Measurements from ENCODE around the gene SNAPC4.

Gene SNAPC4

GRCh38 chr9:136371533-136371880 lies 28.5 kb downstream of the SNAPC4 start:
- peak overlapping the region; percentile 76 to 86 (median 82); a peak in 19 of 22 replicates for H3K9ac ChIP-seq
- H3K4me1 ChIP-seq: peaks cover 73 to 93% (median 78%) of the 10 kb centered on the region in 10 experiments
- H4K20me1 ChIP-seq: peaks cover 0 to 67% (median 6%) of the 10 kb centered on the region in 11 experiments; a peak in 13 of 22 replicates
- no peaks in the 10 kb centered on the region for H3K27me3 ChIP-seq
- H3K9me3 ChIP-seq (replicated peaks in 1 of 11): no peaks in the 10 kb centered on the region
- peak overlapping the region; percentile 89 to 99 (median 95) for H3K4me2 ChIP-seq
- no peak for TF ChIP-seq Cebpa-rat (IDR thresholded peaks at IDR 0.05)
- peak overlapping the region in 5 of 10 experiments; percentile 60 to 86 (median 75); a peak in 7 of 20 replicates for H3K4me3 ChIP-seq
- peaks cover 4 to 75% (median 38%) of the 10 kb centered on the region in 11 experiments; a peak in 20 of 22 replicates for H3K36me3 ChIP-seq
- H3K27ac ChIP-seq: peak overlapping the region in 10 of 11 experiments; percentile 50 to 92 (median 86); a peak in 19 of 22 replicates

- no peak overlapping the region for H3K9ac ChIP-seq
- peaks cover 3 to 72% (median 36%) of the 10 kb centered on the region in 11 experiments; a peak in 20 of 22 replicates for H3K36me3 ChIP-seq
- peaks cover 73 to 93% (median 78%) of the 10 kb centered on the region in 10 experiments for H3K4me1 ChIP-seq
- H3K27ac ChIP-seq: peak overlapping the region in 3 of 11 experiments; percentile 4 to 15 (median 10); a peak in 2 of 22 replicates
- no peak overlapping the region for H3K4me3 ChIP-seq
- no peak for TF ChIP-seq Cebpa-rat (IDR thresholded peaks at IDR 0.05)
- peak overlapping the region in 2 of 11 experiments; percentile 2 to 94; a peak in 1 of 22 replicates for H3K4me2 ChIP-seq
- peaks cover 0 to 67% (median 6%) of the 10 kb centered on the region in 11 experiments; a peak in 10 of 22 replicates for H4K20me1 ChIP-seq
- H3K27me3 ChIP-seq: no peaks in the 10 kb centered on the region
- no peaks in the 10 kb centered on the region for H3K9me3 ChIP-seq (replicated peaks in 1 of 11)
Measured at GRCh38 chr9:136370687-136371532, 29.1 kb downstream of the SNAPC4 start.

- H4K20me1 ChIP-seq: peaks cover 0 to 74% (median 11%) of the 10 kb centered on the region in 11 experiments; a peak in 12 of 22 replicates
- peak overlapping the region in 2 of 11 experiments; percentile 10 to 15; a peak in 3 of 22 replicates for H3K27ac ChIP-seq
- TF ChIP-seq Cebpa-rat (IDR thresholded peaks at IDR 0.05): no peak
- H3K4me1 ChIP-seq: peaks cover 73 to 93% (median 79%) of the 10 kb centered on the region in 10 experiments
- H3K4me2 ChIP-seq: no peak overlapping the region
- H3K4me3 ChIP-seq: no peak overlapping the region
- H3K27me3 ChIP-seq: no peaks in the 10 kb centered on the region
- H3K9me3 ChIP-seq (replicated peaks in 1 of 11): no peaks in the 10 kb centered on the region
- no peak overlapping the region; a peak in 1 of 22 replicates for H3K9ac ChIP-seq
- H3K36me3 ChIP-seq: peaks cover 0 to 70% (median 31%) of the 10 kb centered on the region in 11 experiments; a peak in 19 of 22 replicates
Measured at GRCh38 chr9:136370037-136370436, 29.9 kb downstream of the SNAPC4 start.

DNA sequence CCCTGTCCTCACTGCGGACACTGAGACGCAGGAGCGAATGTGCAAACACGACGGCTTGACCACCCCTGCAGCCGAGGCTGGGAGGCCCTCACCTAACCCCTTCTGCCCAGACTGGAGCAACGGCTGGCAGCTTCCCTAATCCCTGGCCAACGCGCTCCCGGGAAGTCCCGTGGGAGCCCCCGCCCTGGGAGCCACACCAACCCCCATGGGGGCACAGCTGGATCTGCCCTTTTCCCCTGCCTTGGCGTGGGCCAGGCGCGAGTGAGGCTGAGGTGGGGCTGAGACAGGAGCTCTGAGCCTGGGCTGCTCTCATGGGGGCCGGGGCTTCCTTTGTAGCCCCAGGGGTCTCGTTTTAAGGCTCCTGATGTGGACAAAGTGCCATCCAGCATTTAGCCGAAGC lies 31.8 kb downstream of the SNAPC4 start:
- Histone ChIP-seq H3K4me1 (peaks cover 69 to 89% (median 77%) of the 10 kb centered on the region in 10 experiments), H4K20me1 (peaks cover 0 to 86% (median 24%) of the 10 kb centered on the region in 11 experiments; a peak in 14 of 22 replicates), H3K4me2 (peak overlapping the region; percentile 21 to 77 (median 59); a peak in 20 of 22 replicates), H3K9ac (peak overlapping the region in 9 of 11 experiments; percentile 19 to 65 (median 54); a peak in 16 of 22 replicates), H3K27me3 (no peaks in the 10 kb centered on the region), H3K4me3 (no peak overlapping the region), H3K36me3 (peaks cover 0 to 72% (median 23%) of the 10 kb centered on the region in 11 experiments; a peak in 15 of 22 replicates), H3K9me3 (replicated peaks in 1 of 11) (no peaks in the 10 kb centered on the region), H3K27ac (peak overlapping the region in 3 of 11 experiments; percentile 43 to 52 (median 45); a peak in 4 of 22 replicates)
- no peak for TF ChIP-seq Cebpa-rat (IDR thresholded peaks at IDR 0.05)

DNA sequence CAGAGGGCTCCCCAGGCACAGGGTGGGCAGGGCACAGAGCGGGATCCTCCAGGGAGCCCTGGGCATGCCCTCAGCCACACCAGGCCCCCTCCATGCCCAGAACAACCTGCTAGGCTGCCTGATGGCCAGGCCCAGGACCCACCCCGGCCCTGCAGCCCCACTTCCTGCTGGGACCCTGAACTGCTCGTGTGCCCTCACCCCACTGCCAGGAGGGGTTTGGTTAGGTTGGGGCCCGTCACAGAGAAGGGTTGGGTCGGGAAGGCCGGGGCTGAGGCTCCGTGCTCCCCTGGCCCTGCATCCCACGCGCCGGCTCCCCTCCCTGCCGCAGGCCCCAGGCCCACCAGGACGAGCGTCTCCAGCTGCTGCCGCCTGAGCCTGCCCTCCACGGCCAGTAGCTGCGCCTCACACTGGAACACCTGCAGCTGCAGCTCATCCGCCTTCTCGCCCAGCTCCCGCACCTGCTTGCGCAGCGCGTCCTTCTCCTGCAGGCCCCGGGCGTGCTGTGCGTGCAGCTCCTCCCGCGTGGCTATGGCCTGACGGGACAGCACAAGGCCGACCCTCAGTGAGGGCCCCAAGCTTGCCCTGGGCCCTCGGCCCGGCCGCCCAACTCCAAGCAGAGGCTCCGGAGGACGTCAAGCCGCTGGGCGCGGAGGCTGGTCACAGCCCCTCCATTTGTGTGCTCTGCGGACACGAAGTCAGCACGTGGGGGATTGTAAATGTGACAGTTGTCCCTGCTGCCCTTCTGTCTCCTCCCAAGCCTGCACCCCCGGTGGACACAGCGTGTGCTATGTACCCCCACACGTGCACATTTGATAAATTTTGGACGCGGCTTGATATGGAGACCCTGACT lies 32.4 kb downstream of the SNAPC4 start:
- H3K4me2 ChIP-seq: peak overlapping the region; percentile 21 to 77 (median 59); a peak in 18 of 22 replicates
- H3K27ac ChIP-seq: peak overlapping the region in 2 of 11 experiments; percentile 43 to 52; a peak in 1 of 22 replicates
- H3K36me3 ChIP-seq: peaks cover 0 to 72% (median 25%) of the 10 kb centered on the region in 11 experiments; a peak in 16 of 22 replicates
- H3K9ac ChIP-seq: peak overlapping the region in 5 of 11 experiments; percentile 26 to 65 (median 58); a peak in 8 of 22 replicates
- TF ChIP-seq Cebpa-rat (IDR thresholded peaks at IDR 0.05): no peak
- peaks cover 66 to 90% (median 77%) of the 10 kb centered on the region in 10 experiments for H3K4me1 ChIP-seq
- no peaks in the 10 kb centered on the region for H3K27me3 ChIP-seq
- H3K4me3 ChIP-seq: no peak overlapping the region
- peaks cover 4 to 91% (median 27%) of the 10 kb centered on the region in 11 experiments; a peak in 21 of 22 replicates for H4K20me1 ChIP-seq
- H3K9me3 ChIP-seq (replicated peaks in 1 of 11): no peaks in the 10 kb centered on the region

DNA sequence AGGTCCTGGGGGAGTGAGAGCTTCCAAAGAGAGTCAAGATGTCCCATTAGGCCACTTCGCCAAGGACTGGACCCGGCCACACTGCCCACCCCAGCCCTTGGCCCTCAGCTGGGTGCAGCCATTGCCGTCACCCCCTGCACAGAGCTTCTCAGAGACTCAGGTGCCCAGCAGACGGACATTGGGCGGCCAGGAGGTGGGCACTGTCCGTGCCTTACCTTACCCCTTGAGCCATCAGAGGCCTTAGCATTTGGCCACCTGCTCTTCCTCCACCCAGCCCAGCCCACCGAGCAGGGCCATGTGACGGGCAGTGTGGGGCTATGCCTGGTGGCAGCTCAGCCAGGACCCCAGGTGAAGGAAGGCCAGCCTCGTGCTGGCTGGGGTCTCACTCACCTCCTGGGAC lies 33.1 kb downstream of the SNAPC4 start:
- no peaks in the 10 kb centered on the region for H3K27me3 ChIP-seq
- H3K4me3 ChIP-seq: no peak overlapping the region
- H3K9ac ChIP-seq: peak overlapping the region in 8 of 11 experiments; percentile 16 to 98 (median 46); a peak in 3 of 22 replicates
- H3K27ac ChIP-seq: peak overlapping the region in 5 of 11 experiments; percentile 50 to 98 (median 59); a peak in 7 of 22 replicates
- no peaks in the 10 kb centered on the region for H3K9me3 ChIP-seq (replicated peaks in 1 of 11)
- peak overlapping the region in 9 of 11 experiments; percentile 75 to 90 (median 83); a peak in 12 of 22 replicates for H3K4me2 ChIP-seq
- peaks cover 10 to 92% (median 34%) of the 10 kb centered on the region in 11 experiments; a peak in 21 of 22 replicates for H4K20me1 ChIP-seq
- TF ChIP-seq Cebpa-rat (IDR thresholded peaks at IDR 0.05): no peak
- H3K4me1 ChIP-seq: peaks cover 66 to 90% (median 77%) of the 10 kb centered on the region in 10 experiments
- H3K36me3 ChIP-seq: peaks cover 0 to 75% (median 32%) of the 10 kb centered on the region in 11 experiments; a peak in 17 of 22 replicates

DNA sequence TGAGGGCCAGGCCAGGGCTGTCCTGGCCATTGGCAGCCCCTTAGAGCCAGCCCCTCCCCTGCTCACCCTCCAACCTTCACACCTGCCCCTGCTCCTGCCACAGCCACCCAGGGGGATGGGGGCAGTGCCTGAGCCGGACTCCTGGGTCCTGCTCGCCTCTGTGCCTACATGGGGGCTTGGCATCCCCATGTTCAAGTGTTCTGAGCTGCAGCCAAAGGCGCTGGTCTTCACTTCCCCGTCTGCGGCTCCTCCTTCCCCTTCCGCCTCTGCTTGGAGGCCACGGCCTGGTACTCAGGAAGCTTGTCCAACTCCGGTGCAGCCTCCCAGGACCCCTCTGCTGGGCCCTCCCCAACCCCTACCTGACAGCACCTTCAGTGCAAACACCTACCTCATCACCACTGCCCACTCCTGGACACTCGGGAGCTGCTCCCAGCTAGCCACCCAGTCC lies 34.2 kb downstream of the SNAPC4 start:
- Histone ChIP-seq H3K27ac (peak overlapping the region; percentile 38 to 98 (median 59); a peak in 20 of 22 replicates), H3K27me3 (no peaks in the 10 kb centered on the region), H3K4me3 (no peak overlapping the region), H3K4me2 (peak overlapping the region; percentile 75 to 90 (median 86)), H4K20me1 (peaks cover 10 to 92% (median 45%) of the 10 kb centered on the region in 11 experiments; a peak in 21 of 22 replicates), H3K9ac (peak overlapping the region; percentile 29 to 98 (median 47); a peak in 18 of 22 replicates), H3K9me3 (replicated peaks in 1 of 11) (no peaks in the 10 kb centered on the region), H3K4me1 (peaks cover 66 to 88% (median 72%) of the 10 kb centered on the region in 10 experiments), H3K36me3 (peaks cover 0 to 73% (median 34%) of the 10 kb centered on the region in 11 experiments; a peak in 19 of 22 replicates)
- TF ChIP-seq Cebpa-rat (IDR thresholded peaks at IDR 0.05): no peak
